HepG2 (cell line): ENCODE measurements around the gene NUDT14. TPM values are rescaled to one million over a fixed set of nuclear protein-coding genes. Genes with fewer than 3 reads are reported as not detected.

ENCODE experiments used
- ATAC-seq: fragments of 200-7000 bp; cut with Tn5 transposase; 3 replicates; pipeline ENCODE4 v1.9.1; 2020; ENCODE audit warnings: mild to moderate bottlenecking, moderate library complexity
- BruUV-seq: library from RNA; stranded (reverse); fragments of 400-500 nt; replicated peaks from 2 replicates; lab custom pipeline; 2021; lab: Mats Ljungman, UMichigan
- CTCF ChIA-PET: fragments of 300-600 bp; formaldehyde crosslinking; extraction: SDS; loops from one replicate; lab custom pipeline; 2021; ENCODE audit warnings: low total read pairs, inconsistent platforms, low intra/inter-chr PET ratio; lab: Yijun Ruan, JAX
- POLR2A ChIA-PET: fragments of 350-600 bp; sonication (Branson Sonifier 250); formaldehyde crosslinking; loops from one replicate; lab custom pipeline; 2020; ENCODE audit warnings: antibody characterized with exemption, inconsistent platforms; lab: Yijun Ruan, JAX
- DNase-seq: peaks from one replicate; pipeline ENCODE4 v3.0.0-alpha.2; 2015; ENCODE audit warnings: low spot score
- FAIRE-seq: peaks from 3 replicates; lab custom pipeline; 2011; peaks lifted over from hg19 to GRCh38; lab: Jason Lieb, UNC
- H2AFZ ChIP-seq: one replicate; pipeline ENCODE4 v1.6.1; 2011; ENCODE audit warnings: low read length, inconsistent platforms
- H3K27ac ChIP-seq: fragments of 300-600 bp; 3 replicates; pipeline ENCODE4 v1.8.0; 2011; ENCODE audit warnings: mixed run types, mild to moderate bottlenecking, mixed read lengths, low read length, inconsistent platforms; ENCODE audit not compliant: insufficient read depth; ENCODE audit errors: extremely low read length
- H3K27me3 ChIP-seq, 2 experiments: fragments of 200-600 bp in 1 of 2; 2 replicates in 1 of 2; 3 replicates in 1 of 2; pipeline versions ENCODE4 v1.6.0 to v1.8.0; 2011; ENCODE audit warnings: low read length in 2 of 2, mild to moderate bottlenecking in 2 of 2, moderate library complexity in 2 of 2, inconsistent platforms in 1 of 2; ENCODE audit not compliant: insufficient read depth in 2 of 2, control insufficient read depth in 1 of 2
- H3K36me3 ChIP-seq, 2 experiments: fragments of 200-600 bp in 1 of 2; replicated peaks in 1 of 2; 2 replicates in 1 of 2; 3 replicates in 1 of 2; pipeline versions ENCODE4 v1.5.1 to v1.8.0; 2011; ENCODE audit warnings: low read length in 2 of 2, inconsistent platforms in 1 of 2; ENCODE audit not compliant: insufficient read depth in 2 of 2, control insufficient read depth in 1 of 2
- H3K4me1 ChIP-seq: 2 replicates; pipeline ENCODE4 v1.5.1; 2012; ENCODE audit warnings: low read length, inconsistent platforms; ENCODE audit not compliant: insufficient read depth
- H3K4me2 ChIP-seq: 2 replicates; pipeline ENCODE4 v1.6.0; 2011; ENCODE audit warnings: low read depth, low read length, inconsistent platforms
- H3K4me3 ChIP-seq, 3 experiments: fragments of 200-600 bp in 1 of 3; sonication (generic), shearing (Covaris generic) in 1 of 3; replicated peaks in 1 of 3; 2 replicates each; pipeline ENCODE4 v1.5.1; 2011 to 2016; ENCODE audit warnings: low read length in 3 of 3, inconsistent platforms in 2 of 3, low read depth in 2 of 3, mild to moderate bottlenecking in 2 of 3, control low read depth in 1 of 3, mixed read lengths in 1 of 3; ENCODE audit not compliant: insufficient read depth in 1 of 3
- H3K79me2 ChIP-seq: one replicate; pipeline ENCODE4 v1.6.1; 2011; ENCODE audit warnings: low read length, inconsistent platforms; ENCODE audit not compliant: insufficient read depth
- H3K9ac ChIP-seq: 2 replicates; pipeline ENCODE4 v1.6.0; 2011; ENCODE audit warnings: mild to moderate bottlenecking, low read depth, low read length, inconsistent platforms; ENCODE audit not compliant: insufficient read depth
- H3K9me3 ChIP-seq: 2 replicates; pipeline ENCODE4 v1.5.1; 2012; ENCODE audit warnings: mild to moderate bottlenecking, low read length
- H4K20me1 ChIP-seq: 2 replicates; pipeline ENCODE4 v1.6.0; 2011; ENCODE audit warnings: inconsistent platforms, mild to moderate bottlenecking, low read length, moderate library complexity; ENCODE audit not compliant: insufficient read depth
- ATF4 ChIP-seq, 2 experiments: fragments of 450-650 bp in 1 of 2; sonication (generic) in 1 of 2; formaldehyde crosslinking; IDR thresholded peaks; 2 replicates each; pipeline versions ENCODE4 v1.5.0 to v1.8.0; 2020 to 2022; ENCODE audit warnings: mild to moderate bottlenecking in 1 of 2, missing genetic modification reagents in 1 of 2
- KDM3A ChIP-seq: IDR thresholded peaks from 2 replicates; pipeline ENCODE4 v1.6.1; 2018; ENCODE audit warnings: low read depth, missing compliant biosample characterization
- KLF15 ChIP-seq: sonication (generic); formaldehyde crosslinking; IDR thresholded peaks from 2 replicates; pipeline ENCODE4 v1.8.1; 2023; ENCODE audit warnings: borderline replicate concordance, mild to moderate bottlenecking, inconsistent platforms, missing genetic modification reagents, mixed read lengths
- MYC ChIP-seq: sonication (generic); formaldehyde crosslinking; IDR thresholded peaks from 2 replicates; pipeline ENCODE4 v1.9.0; 2021; ENCODE audit warnings: missing genetic modification reagents, borderline replicate concordance
- NR1H2 ChIP-seq: sonication (generic); formaldehyde crosslinking; IDR thresholded peaks from 2 replicates; pipeline ENCODE4 v1.8.1; 2022; ENCODE audit warnings: low read depth, missing genetic modification reagents, borderline replicate concordance
- RAD51 ChIP-seq: fragments of 450-650 bp; IDR thresholded peaks from 2 replicates; pipeline ENCODE4 v1.6.1; 2016; ENCODE audit warnings: borderline replicate concordance
- STAG1 ChIP-seq: sonication (generic); formaldehyde crosslinking; IDR thresholded peaks from 2 replicates; pipeline ENCODE4 v1.4.0; 2020; ENCODE audit warnings: missing genetic modification reagents
- ZBTB43 ChIP-seq: sonication (generic); formaldehyde crosslinking; conservative IDR thresholded peaks from 2 replicates; pipeline ENCODE4 v1.4.0; 2020; ENCODE audit warnings: missing genetic modification reagents
- ZNF720 ChIP-seq: sonication (generic); formaldehyde crosslinking; IDR thresholded peaks from 2 replicates; pipeline ENCODE4 v1.4.0; 2020; ENCODE audit warnings: missing genetic modification reagents
- ZNF737 ChIP-seq: sonication (generic); formaldehyde crosslinking; IDR thresholded peaks from 2 replicates; pipeline ENCODE4 v1.5.0; 2020; ENCODE audit warnings: missing genetic modification reagents, mild to moderate bottlenecking, borderline replicate concordance
- ZSCAN9 ChIP-seq: IDR thresholded peaks from 2 replicates; pipeline ENCODE4 v1.6.1; 2016; ENCODE audit warnings: borderline replicate concordance
- WGBS: methylation state at CpG from one replicate; pipeline ENCODE4 v1.1.6; 2017; ENCODE audit warnings: low lambda C conversion rate; 5-methylcytosine and 5-hydroxymethylcytosine counted together
- in situ Hi-C: cut with HindIII; loops from 2 replicates; pipeline ENCODE4 v1.10.0; 2017; ENCODE audit warnings: low pct_unique_long_range_greater_than_20kb; ENCODE audit not compliant: extremely low pct_ligation_motif_present
- intact Hi-C: fragments of 100-400 bp; cut with micrococcal nuclease; formaldehyde crosslinking; loops from one replicate; pipeline ENCODE4 v1.10.0; 2022; ENCODE audit not compliant: unreplicated experiment
- polyA plus RNA-seq, 8 experiments: library from polyadenylated mRNA; depleted of rRNA in 3 of 8; stranded (reverse) in 7 of 8; unstranded in 1 of 8; fragments of >200 nt; fragmentation: Illumina TruSeq in 4 of 8; extraction: Trizol in 4 of 8; gene quantifications; 2 replicates each; pipeline versions ENCODE4 v1.2.1 to v1.2.3, GENCODE V29; 2011 to 2016; ENCODE audit warnings: low read depth in 4 of 8, missing spikeins in 1 of 8, mixed read lengths in 1 of 8; ENCODE audit not compliant: insufficient read depth in 1 of 8
- total RNA-seq, 5 experiments: library from RNA; depleted of rRNA; stranded (reverse); fragments of >200 nt; fragmentation: Illumina TruSeq; extraction: Trizol; gene quantifications; 2 replicates each; pipeline ENCODE4 v1.2.3, GENCODE V29; 2016; ENCODE audit warnings: low read depth in 1 of 5
- TF ChIP-seq, protein P1 (sequence below): sonication (generic); formaldehyde crosslinking; IDR thresholded peaks from 2 replicates; pipeline ENCODE4 v1.4.0; 2020; ENCODE audit warnings: missing genetic modification reagents
- TF ChIP-seq, protein P2 (sequence below): fragments of 450-650 bp; IDR thresholded peaks from 2 replicates; pipeline ENCODE4 v1.6.1; 2016

The NUDT14 gene
- total and polyA plus RNA-seq, 2 of the 13 experiments (the other 11 are each of a cell fraction or from before 2014, with no cell fraction given), result 5.8 to 6.1 TPM

DNA sequence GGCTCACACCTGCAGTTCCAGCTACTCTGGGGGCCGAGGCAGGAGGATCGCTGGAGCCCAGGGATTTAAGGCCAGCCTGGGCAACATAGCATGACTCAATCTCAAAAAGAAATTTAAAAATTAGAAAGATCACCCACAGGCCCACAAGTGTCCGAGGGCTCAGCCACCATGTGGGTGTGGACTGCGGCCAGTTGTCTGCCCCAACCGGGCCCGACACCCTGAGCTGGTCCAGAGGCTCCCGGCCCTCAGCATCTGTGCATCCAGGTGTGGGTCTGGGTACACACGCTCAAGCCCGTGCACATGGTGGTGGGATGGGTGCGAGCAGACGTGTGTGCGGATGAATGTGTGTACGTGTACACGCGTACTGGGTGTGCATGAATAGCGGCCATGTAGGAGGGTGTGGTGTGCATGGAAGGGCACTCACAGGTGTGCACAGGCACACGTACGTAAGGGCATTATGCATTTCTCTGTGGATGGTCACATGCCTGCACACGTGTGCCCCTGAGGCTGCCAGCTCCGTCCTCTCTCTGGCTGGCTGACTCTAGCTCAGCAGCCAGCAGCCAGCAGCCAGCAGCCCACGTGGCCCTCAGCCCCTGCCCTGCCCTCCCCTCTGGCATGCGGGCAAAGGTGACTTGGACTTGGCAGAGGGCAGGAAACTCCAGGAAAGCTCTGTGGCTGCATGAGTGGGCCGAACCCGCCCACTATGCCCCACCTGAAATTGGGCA is 23.3 kb upstream of the NUDT14 start:
- DNase-seq, result no peak
- no TSS peak for BruUV-seq
- 41% methylated on average over 20 of the region's 24 CpGs for WGBS
- in situ Hi-C loops (loop anchor here (5.0 kb wide), 1 partner anchor 78 kb away; no protein-coding TSS in a partner anchor), intact Hi-C loops (no loop called here)
- H2AFZ ChIP-seq, result no peak overlapping the region
- no peak overlapping the region for H3K27ac ChIP-seq
- H3K79me2 ChIP-seq, result no peaks in the 10 kb centered on the region
- POLR2A ChIA-PET, result no interaction called here
- no peak for FAIRE-seq
- CTCF ChIA-PET, result no interaction called here
- H3K36me3 ChIP-seq, result no peaks in the 10 kb centered on the region
- ATAC-seq, result no peak
- H4K20me1 ChIP-seq, result no peaks in the 10 kb centered on the region; the same call in 1 of the 2 replicates
- H3K4me1 ChIP-seq, result peaks cover 21% of the 10 kb centered on the region
- no peak overlapping the region for H3K4me2 ChIP-seq
- no peak overlapping the region for H3K4me3 ChIP-seq
- H3K27me3 ChIP-seq, result peaks cover 1 to 30% of the 10 kb centered on the region in 2 experiments; a peak in 3 of 5 replicates
- no peaks in the 10 kb centered on the region for H3K9me3 ChIP-seq
- H3K9ac ChIP-seq, result no peak overlapping the region
- no peak for TF ChIP-seq STAG1 (CRISPR knock-in tag)
- no peak for TF ChIP-seq KDM3A
- TF ChIP-seq, protein P1, sequence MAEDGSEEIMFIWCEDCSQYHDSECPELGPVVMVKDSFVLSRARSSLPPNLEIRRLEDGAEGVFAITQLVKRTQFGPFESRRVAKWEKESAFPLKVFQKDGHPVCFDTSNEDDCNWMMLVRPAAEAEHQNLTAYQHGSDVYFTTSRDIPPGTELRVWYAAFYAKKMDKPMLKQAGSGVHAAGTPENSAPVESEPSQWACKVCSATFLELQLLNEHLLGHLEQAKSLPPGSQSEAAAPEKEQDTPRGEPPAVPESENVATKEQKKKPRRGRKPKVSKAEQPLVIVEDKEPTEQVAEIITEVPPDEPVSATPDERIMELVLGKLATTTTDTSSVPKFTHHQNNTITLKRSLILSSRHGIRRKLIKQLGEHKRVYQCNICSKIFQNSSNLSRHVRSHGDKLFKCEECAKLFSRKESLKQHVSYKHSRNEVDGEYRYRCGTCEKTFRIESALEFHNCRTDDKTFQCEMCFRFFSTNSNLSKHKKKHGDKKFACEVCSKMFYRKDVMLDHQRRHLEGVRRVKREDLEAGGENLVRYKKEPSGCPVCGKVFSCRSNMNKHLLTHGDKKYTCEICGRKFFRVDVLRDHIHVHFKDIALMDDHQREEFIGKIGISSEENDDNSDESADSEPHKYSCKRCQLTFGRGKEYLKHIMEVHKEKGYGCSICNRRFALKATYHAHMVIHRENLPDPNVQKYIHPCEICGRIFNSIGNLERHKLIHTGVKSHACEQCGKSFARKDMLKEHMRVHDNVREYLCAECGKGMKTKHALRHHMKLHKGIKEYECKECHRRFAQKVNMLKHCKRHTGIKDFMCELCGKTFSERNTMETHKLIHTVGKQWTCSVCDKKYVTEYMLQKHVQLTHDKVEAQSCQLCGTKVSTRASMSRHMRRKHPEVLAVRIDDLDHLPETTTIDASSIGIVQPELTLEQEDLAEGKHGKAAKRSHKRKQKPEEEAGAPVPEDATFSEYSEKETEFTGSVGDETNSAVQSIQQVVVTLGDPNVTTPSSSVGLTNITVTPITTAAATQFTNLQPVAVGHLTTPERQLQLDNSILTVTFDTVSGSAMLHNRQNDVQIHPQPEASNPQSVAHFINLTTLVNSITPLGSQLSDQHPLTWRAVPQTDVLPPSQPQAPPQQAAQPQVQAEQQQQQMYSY, result no peak
- no peak for TF ChIP-seq ZSCAN9 (CRISPR knock-in tag)
- TF ChIP-seq ZBTB43 (CRISPR knock-in tag), result no peak
- peak; percentile 32; the same call in 1 of the 2 replicates for TF ChIP-seq RAD51
- TF ChIP-seq KLF15 (CRISPR knock-in tag), result no peak
- TF ChIP-seq ATF4 (CRISPR knock-in tag; IDR thresholded peaks at IDR 0.05), result no peak
- TF ChIP-seq NR1H2 (CRISPR knock-in tag), result no peak
- TF ChIP-seq MYC (CRISPR knock-in tag), result peak; percentile 43; the same call in 1 of the 2 replicates
- TF ChIP-seq ZNF737 (CRISPR knock-in tag), result no peak
- TF ChIP-seq, protein P2, sequence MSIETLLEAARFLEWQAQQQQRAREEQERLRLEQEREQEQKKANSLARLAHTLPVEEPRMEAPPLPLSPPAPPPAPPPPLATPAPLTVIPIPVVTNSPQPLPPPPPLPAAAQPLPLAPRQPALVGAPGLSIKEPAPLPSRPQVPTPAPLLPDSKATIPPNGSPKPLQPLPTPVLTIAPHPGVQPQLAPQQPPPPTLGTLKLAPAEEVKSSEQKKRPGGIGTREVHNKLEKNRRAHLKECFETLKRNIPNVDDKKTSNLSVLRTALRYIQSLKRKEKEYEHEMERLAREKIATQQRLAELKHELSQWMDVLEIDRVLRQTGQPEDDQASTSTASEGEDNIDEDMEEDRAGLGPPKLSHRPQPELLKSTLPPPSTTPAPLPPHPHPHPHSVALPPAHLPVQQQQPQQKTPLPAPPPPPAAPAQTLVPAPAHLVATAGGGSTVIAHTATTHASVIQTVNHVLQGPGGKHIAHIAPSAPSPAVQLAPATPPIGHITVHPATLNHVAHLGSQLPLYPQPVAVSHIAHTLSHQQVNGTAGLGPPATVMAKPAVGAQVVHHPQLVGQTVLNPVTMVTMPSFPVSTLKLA, result peak; percentile 67
- no peak for TF ChIP-seq ZNF720 (CRISPR knock-in tag)
